ENCODE data around the gene HSPB6.

HSPB6 gene

GRCh38 chr19:35764432-35765315 is 7.8 kb upstream of the HSPB6 start:
- DNase-seq: no peak

- no peak for DNase-seq
Measured at GRCh38 chr19:35760711-35761349, 4.0 kb upstream of the HSPB6 start.

GRCh38 chr19:35759697-35760096 is 2.9 kb upstream of the HSPB6 start:
- no peak for DNase-seq

DNA sequence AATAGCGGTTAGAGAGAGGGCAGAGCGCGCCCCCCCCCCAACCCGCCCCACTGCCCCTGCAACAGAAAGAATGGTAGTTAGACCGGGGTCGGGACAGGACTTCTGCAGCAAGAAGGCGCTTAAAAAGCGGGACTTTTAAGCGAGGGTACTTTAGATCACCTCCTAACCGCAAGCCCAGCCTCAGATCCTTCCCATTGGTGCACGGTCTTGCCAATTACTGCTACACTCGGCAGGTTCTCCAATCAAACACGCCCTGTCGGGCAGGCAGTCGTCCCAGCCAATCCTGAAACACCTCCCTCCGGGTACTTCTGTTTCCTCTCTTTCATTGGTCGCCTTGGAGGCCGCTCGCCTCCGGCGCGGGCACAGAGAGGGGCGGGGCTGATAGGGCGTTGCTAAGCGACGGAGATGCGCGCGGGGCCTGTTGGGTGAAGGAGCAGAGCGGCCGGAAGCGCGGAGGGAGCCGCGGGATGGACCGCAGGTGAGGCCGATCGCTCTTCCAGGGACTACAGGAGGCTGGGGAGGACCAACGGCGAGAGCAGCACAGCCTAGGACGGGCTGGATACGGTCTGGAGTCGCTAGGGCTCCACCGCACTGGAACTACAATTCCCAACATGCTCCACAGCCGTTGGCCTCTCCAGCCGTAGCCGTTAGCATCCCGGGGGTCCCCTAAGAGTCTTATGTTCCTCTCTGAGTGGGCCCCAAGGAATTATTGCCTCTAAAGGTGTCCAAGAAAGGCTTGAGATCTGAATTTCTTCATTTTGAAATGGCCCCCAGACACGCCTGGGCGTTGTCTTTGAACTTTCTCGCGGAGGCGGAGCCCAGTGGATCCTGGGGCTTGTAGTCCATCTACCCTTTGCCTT is 1.1 kb upstream of the HSPB6 start, which contains the start of gene PROSER3:
PROSER3 (plus strand) TSS at position 428 of the 860 bp plus-strand sequence; CDS start at position 468, 40 bp downstream.
- peak; percentile 99 for DNase-seq

- DNase-seq: peak; percentile 89
Measured at GRCh38 chr19:35757231-35757748, 461 bp upstream of the HSPB6 start.

DNA sequence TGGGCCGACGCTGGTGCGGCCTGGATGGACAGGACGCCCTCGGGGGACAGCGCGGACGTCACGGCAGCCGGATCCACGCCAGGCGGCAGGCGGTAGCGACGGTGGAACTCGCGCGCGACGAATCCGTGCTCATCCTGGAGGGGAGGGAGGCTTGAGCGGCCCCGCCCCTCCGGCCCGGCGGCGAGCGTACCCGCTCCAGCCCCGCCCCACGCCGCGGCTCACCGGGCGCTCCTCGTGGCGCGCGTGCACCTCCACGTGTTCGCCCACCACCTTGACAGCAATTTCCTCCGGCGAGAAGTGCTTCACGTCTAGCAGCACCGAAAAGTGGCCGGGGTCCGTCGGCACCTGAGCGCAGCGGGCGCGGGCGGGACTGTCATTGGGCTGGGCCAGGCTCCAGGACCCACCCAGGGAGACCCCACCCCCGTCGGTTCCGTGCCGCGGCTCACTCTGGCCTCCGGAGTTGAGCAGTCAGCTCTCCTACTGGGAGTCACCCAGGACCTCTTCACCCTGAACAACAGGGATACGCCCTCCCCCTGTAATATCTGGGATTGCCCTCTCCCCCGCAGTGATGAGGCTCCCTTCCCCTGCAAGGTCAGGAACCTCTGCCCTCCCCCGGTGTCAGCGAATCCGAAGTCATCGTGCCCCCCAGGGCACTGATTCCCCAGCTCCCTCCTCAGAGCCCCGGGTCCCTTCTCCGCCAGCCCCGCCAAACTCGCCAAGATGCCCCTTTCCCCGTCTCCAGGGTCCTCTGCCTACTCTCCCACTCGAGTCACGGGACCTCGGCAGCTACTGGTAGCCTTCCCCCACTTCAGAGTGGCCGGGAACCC is 1.1 kb downstream of the HSPB6 start:
- DNase-seq: no peak

DNA sequence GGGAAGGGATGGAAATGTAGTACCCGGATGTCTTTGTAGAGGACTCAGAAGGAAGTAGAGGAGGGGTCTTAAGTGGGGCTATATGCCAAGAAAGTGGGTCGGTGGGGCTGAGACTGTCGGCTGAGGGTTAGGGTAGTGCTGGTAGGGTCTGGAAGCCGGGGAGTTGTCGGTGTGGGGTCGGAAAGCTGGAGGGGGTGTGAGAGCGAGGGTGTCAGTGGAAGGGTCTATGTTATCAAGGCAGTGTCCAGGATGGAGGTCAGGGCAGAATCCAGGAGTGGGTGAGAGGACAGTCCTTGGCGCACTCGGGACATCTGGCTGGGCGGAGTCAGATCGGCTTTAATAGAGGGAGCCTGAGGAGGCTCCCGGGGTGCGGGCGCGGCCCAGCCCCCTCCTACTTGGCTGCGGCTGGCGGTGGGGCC is 1.7 kb downstream of the HSPB6 start:
- DNase-seq: no peak

GRCh38 chr19:35754370-35755130 is 2.3 kb downstream of the HSPB6 start:
- DNase-seq: no peak

GRCh38 chr19:35753634-35754369 is 3.0 kb downstream of the HSPB6 start:
- no peak for DNase-seq

DNA sequence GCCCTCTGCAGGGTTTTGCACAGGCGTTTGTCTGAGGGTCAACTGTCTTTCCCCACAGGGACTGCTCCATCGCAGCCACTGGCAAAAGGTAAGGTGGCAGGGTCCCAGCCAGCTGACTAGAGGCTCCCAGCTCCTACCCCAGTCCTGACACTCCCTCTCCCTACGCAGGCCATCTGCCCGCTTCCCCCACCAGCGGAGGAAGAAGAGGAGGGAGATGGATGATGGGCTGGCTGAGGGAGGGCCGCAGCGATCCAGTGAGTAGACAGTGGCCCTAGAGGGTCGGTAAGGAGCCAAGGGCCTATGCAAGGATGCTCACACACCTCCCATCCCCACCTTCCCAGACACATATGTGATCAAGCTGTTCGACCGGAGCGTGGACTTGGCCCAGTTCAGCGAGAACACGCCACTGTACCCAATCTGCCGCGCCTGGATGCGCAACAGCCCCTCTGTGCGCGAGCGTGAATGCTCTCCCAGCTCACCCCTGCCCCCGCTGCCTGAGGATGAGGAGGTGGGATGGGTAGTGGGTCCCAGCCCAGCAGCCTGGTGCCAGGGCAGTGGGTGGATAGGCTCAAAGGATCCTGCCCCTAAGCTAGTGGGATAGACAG is 4.0 kb downstream of the HSPB6 start:
- no peak for DNase-seq

- no peak for DNase-seq
Measured at GRCh38 chr19:35751839-35752745, 4.7 kb downstream of the HSPB6 start.

GRCh38 chr19:35750167-35750566 is 6.7 kb downstream of the HSPB6 start:
- no peak for DNase-seq

DNA sequence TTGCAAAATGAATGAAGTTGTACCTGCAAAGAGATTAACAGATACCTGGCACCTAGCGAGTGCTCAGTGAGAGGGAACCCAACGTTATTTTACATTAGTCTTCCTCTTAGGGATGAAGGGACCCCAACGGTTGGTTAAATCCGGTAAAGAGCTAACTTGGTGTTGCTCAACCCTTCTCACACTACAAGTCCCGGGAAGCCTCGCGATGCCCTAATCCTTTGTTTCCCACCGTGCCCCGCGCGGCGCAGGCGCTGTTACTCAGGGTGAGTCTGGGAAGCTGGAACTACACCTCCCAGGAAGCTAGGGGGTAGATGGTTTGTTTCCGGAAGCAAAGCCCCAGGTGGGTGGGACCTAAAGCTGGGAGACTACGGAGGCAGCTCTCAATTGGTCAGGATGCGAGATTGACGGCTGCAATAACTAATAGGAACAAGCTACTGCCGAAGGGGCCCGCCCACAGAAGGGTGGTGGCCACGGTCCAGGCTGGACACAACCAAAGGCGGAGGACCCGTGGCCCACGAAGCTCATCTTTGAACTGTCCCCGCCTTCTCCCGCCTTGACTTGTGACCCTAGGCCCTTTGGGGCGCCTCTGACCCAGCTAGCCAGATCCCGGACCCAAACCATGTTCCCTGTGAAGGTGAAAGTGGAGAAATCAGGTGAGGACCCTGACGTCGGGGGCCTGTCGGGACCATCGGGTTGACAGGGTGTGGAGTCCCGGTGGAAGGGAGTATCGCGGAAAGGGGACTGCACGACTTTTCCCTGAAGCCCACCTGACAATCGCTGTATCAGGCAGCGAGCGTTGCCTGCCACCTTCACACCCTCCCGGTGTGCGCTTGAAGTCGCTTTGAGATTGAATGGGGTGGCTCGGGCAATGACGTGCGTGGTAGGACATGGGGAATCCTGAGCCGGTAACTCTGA is 8.5 kb downstream of the HSPB6 start, which contains the start of gene LIN37:
LIN37 (plus strand) TSS at position 471 of the 915 bp plus-strand sequence; CDS start at position 620, 149 bp downstream.
- peak; percentile 98 for DNase-seq

DNA sequence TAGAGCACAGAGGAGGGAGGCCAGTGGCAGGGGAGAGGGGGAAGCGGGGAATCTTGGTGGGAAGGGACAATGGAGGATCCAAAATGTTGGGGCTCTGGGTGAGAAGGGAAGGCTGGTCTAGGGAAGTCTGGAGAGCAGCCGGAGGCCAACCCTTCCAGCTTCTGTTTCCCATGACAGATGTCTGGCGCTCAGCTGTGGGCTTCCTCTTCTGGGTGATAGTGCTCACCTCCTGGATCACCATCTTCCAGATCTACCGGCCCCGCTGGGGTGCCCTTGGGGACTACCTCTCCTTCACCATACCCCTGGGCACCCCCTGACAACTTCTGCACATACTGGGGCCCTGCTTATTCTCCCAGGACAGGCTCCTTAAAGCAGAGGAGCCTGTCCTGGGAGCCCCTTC is 10.3 kb downstream of the HSPB6 start:
- DNase-seq: no peak

- no peak for DNase-seq
Measured at GRCh38 chr19:35746087-35746462, 10.8 kb downstream of the HSPB6 start.

DNA sequence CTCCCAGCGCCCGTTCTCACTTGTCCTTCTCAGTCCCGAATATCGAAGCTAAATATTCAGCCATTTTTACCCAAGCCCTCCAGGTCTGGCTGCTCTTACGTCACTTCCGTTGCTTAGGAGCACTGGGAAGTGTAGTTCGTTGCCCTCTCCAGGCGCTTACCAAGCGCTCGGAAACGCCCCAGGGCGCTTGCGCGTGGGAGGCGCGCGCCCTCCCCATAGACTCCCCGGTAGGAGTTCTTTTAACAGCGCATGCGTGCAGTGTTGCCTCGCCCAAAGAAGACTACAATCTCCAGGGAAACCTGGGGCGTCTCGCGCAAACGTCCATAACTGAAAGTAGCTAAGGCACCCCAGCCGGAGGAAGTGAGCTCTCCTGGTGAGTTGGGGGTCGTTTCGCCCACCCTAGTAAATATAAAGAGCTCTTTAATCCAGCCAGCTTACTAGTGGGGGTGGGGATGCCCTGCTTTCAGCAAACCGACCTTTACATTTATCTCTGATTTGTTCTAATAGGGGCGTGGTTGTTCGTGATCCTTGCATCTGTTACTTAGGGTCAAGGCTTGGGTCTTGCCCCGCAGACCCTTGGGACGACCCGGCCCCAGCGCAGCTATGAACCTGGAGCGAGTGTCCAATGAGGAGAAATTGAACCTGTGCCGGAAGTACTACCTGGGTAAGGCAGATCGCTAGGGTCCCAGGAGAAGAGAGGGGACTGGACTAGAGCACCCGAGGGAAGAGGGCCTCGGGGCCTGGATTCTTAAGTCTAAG is 11.3 kb downstream of the HSPB6 start, which contains the start of the genes PSENEN and U2AF1L4:
PSENEN (plus strand) TSS at position 324 of the 759 bp plus-strand sequence; CDS start at position 604, 280 bp downstream.
U2AF1L4 (minus strand) TSS at position 91 of the 759 bp plus-strand sequence; CDS start at position 64, 27 bp downstream.
- peak; percentile 97 for DNase-seq
